T-helper 2 cell treated with Interferon-gamma antibody and Interleukin-4, amounts not matched to agents 100 ng/mL and 5 ng/mL, for 36 hours (primary cell): ENCODE data around the gene ZBTB7C. TPM values are rescaled to one million over a fixed set of nuclear protein-coding genes. Genes with fewer than 3 reads are reported as not detected.

Source experiments
- intact Hi-C: fragments of 100-400 bp; cut with micrococcal nuclease; formaldehyde crosslinking; loops from one replicate; pipeline ENCODE4 v1.15.1; 2023
- total RNA-seq: library from RNA; stranded (reverse); gene quantifications from 2 replicates; pipeline ENCODE4 v1.2.3, GENCODE V29; 2022

ZBTB7C gene
- total RNA-seq, 1 donor from 2014 or later = 0.11 TPM

- intact Hi-C loops = no loop called here
Measured at GRCh38 chr18:48197819-48198218, 211.4 kb downstream of the ZBTB7C start.

- intact Hi-C loops = no loop called here
Measured at GRCh38 chr18:48195787-48196186, 213.4 kb downstream of the ZBTB7C start.

GRCh38 chr18:48194591-48195181, 214.5 kb downstream of the ZBTB7C start:
- intact Hi-C loops = no loop called here

GRCh38 chr18:48193521-48194492, 215.4 kb downstream of the ZBTB7C start:
- intact Hi-C loops = no loop called here

GRCh38 chr18:48192542-48192941, 216.6 kb downstream of the ZBTB7C start:
- intact Hi-C loops = no loop called here

- intact Hi-C loops = no loop called here
Measured at GRCh38 chr18:48191494-48191893, 217.7 kb downstream of the ZBTB7C start.

GRCh38 chr18:48190994-48191393, 218.2 kb downstream of the ZBTB7C start:
- intact Hi-C loops = no loop called here

- intact Hi-C loops = no loop called here
Measured at GRCh38 chr18:48188609-48189008, 220.6 kb downstream of the ZBTB7C start.

GRCh38 chr18:48186861-48187260, 222.3 kb downstream of the ZBTB7C start:
- intact Hi-C loops = no loop called here

GRCh38 chr18:48186131-48186766, 222.9 kb downstream of the ZBTB7C start:
- intact Hi-C loops = no loop called here

- intact Hi-C loops = no loop called here
Measured at GRCh38 chr18:48184118-48184517, 225.1 kb downstream of the ZBTB7C start.

GRCh38 chr18:48183613-48184012, 225.6 kb downstream of the ZBTB7C start:
- intact Hi-C loops = no loop called here

GRCh38 chr18:48182779-48183178, 226.4 kb downstream of the ZBTB7C start:
- intact Hi-C loops = no loop called here

- intact Hi-C loops = no loop called here
Measured at GRCh38 chr18:48181857-48182256, 227.3 kb downstream of the ZBTB7C start.

- intact Hi-C loops = no loop called here
Measured at GRCh38 chr18:48181087-48181823, 227.9 kb downstream of the ZBTB7C start.

GRCh38 chr18:48179666-48180065, 229.5 kb downstream of the ZBTB7C start:
- intact Hi-C loops = no loop called here

- intact Hi-C loops = no loop called here
Measured at GRCh38 chr18:48179001-48179400, 230.2 kb downstream of the ZBTB7C start.

GRCh38 chr18:48176909-48177308, 232.3 kb downstream of the ZBTB7C start:
- intact Hi-C loops = no loop called here

- intact Hi-C loops = no loop called here
Measured at GRCh38 chr18:48173557-48173956, 235.6 kb downstream of the ZBTB7C start.

GRCh38 chr18:48172226-48173006, 236.8 kb downstream of the ZBTB7C start:
- intact Hi-C loops = no loop called here
